Smooth muscle cell (in vitro differentiated cells): Measurements from ENCODE around the gene NEGR1. TPM values are rescaled to one million over a fixed set of nuclear protein-coding genes. Genes with fewer than 3 reads are reported as not detected.

ENCODE experiments used
- DNase-seq: peaks from one replicate; lab custom pipeline; 2025; ENCODE audit not compliant: unreplicated experiment; lab: John Stamatoyannopoulos, UW
- H2AFZ ChIP-seq: fragments of 200-600 bp; sonication (generic); 2 replicates; pipeline ENCODE4 v1.6.0; 2016; ENCODE audit warnings: antibody characterized with exemption, low read depth, mild to moderate bottlenecking
- H3F3A ChIP-seq: fragments of 200-600 bp; sonication (generic); 2 replicates; pipeline ENCODE4 v1.6.0; 2017; ENCODE audit warnings: antibody characterized with exemption, low read depth
- H3K27ac ChIP-seq: fragments of 200-600 bp; sonication (generic); 2 replicates; pipeline ENCODE4 v1.5.1; 2016; ENCODE audit warnings: low read depth, mild to moderate bottlenecking
- H3K27me3 ChIP-seq: fragments of 200-600 bp; sonication (generic); 2 replicates; pipeline ENCODE4 v1.6.1; 2016; ENCODE audit warnings: low read depth, mild to moderate bottlenecking
- H3K36me3 ChIP-seq: fragments of 200-600 bp; sonication (generic); 2 replicates; pipeline ENCODE4 v1.5.1; 2016; ENCODE audit warnings: low read depth
- H3K4me1 ChIP-seq: fragments of 200-600 bp; sonication (generic); 2 replicates; pipeline ENCODE4 v1.5.1; 2016; ENCODE audit warnings: low read depth
- H3K4me2 ChIP-seq: fragments of 200-600 bp; sonication (generic); 2 replicates; pipeline ENCODE4 v1.6.0; 2016; ENCODE audit warnings: mild to moderate bottlenecking
- H3K4me3 ChIP-seq: fragments of 200-600 bp; sonication (generic); 2 replicates; pipeline ENCODE4 v1.5.1; 2016; ENCODE audit warnings: mild to moderate bottlenecking
- H3K79me2 ChIP-seq: fragments of 200-600 bp; sonication (generic); 2 replicates; pipeline ENCODE4 v1.6.0; 2016; ENCODE audit warnings: low read depth, mild to moderate bottlenecking
- H3K9ac ChIP-seq: fragments of 200-600 bp; sonication (generic); 2 replicates; pipeline ENCODE4 v1.6.0; 2016; ENCODE audit warnings: low read depth
- H3K9me3 ChIP-seq: fragments of 200-600 bp; sonication (generic); replicated peaks from 2 replicates; pipeline ENCODE4 v1.5.1; 2016; ENCODE audit warnings: low read depth
- H4K20me1 ChIP-seq: fragments of 200-600 bp; sonication (generic); 2 replicates; pipeline ENCODE4 v1.6.0; 2016; ENCODE audit warnings: low read depth
- CTCF ChIP-seq: fragments of 200-600 bp; sonication (generic); IDR thresholded peaks from 2 replicates; pipeline ENCODE4 v1.5.1; 2017; ENCODE audit warnings: borderline replicate concordance, mild to moderate bottlenecking, antibody characterized with exemption; ENCODE audit not compliant: insufficient read depth, poor library complexity, severe bottlenecking
- WGBS: methylation state at CpG from one replicate; pipeline ENCODE4 v1.1.7; 2016; ENCODE audit warnings: low lambda C conversion rate; 5-methylcytosine and 5-hydroxymethylcytosine counted together
- polyA plus RNA-seq: library from polyadenylated mRNA; unstranded; fragments of >200 nt; fragmentation: Nextera tagmentation; extraction: Ambion mirVana; gene quantifications from 2 replicates; pipeline ENCODE4 v1.2.1, GENCODE V29; 2016
- total RNA-seq: library from RNA; depleted of rRNA; stranded (reverse); fragments of >200 nt; gene quantifications from 2 replicates; pipeline ENCODE4 v1.2.3, GENCODE V29; 2014

NEGR1 gene
- total and polyA plus RNA-seq, 2 experiments from 2014 or later, result 0.02 to 0.09 TPM

DNA sequence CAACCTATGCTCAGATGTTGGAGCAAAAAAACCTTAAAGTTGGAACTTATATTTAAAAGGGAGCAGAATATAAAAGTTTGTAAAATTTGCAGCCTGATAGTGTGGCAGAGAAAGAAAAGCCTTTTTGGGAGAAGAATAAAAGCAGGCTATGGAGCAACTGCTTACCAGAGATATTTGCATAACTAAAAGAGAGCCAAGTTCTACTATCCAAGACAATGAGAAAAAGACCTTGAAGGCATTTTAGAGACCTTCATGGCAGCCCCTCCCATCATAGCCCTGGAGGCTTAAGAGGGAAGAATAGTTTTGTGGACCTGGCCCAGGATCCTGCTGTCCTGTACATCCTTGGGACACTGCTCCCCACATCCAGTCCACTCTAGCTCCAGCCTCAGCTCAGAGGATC is 889.0 kb downstream of the NEGR1 start:
- peaks cover 4% of the 10 kb centered on the region for H3K9me3 ChIP-seq
- H3K4me1 ChIP-seq, result no peaks in the 10 kb centered on the region
- H4K20me1 ChIP-seq, result no peaks in the 10 kb centered on the region
- no peaks in the 10 kb centered on the region for H3K79me2 ChIP-seq
- no peaks in the 10 kb centered on the region for H3F3A ChIP-seq
- no peaks in the 10 kb centered on the region for H3K27me3 ChIP-seq
- H3K4me2 ChIP-seq, result no peak overlapping the region
- no peak overlapping the region for H3K4me3 ChIP-seq
- H3K9ac ChIP-seq, result no peak overlapping the region
- H3K27ac ChIP-seq, result no peak overlapping the region
- H2AFZ ChIP-seq, result no peak overlapping the region
- no peak for TF ChIP-seq CTCF
- no peaks in the 10 kb centered on the region for H3K36me3 ChIP-seq
- no peak for DNase-seq

DNA sequence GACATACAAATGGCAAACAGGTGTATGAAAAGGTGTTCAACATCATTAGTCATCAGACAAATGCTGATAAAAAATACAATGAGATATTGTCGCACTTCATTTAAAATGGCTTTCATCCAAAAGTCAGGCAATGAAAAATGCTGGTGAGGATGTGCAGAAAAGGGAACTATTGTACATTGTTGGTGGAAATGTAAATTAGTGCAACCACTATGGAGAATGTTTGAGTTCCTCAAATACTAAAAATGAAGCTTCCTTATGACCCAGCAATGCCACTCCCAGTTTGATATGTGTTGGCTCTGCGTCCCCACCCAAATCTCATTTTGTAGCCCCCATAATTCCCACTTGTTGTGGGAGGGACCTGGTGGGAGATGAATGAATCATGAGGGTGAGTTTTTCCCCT is 891.8 kb downstream of the NEGR1 start:
- no peak for TF ChIP-seq CTCF
- no peaks in the 10 kb centered on the region for H3K27me3 ChIP-seq
- no peak overlapping the region for H3K27ac ChIP-seq
- H3F3A ChIP-seq, result no peaks in the 10 kb centered on the region
- H3K4me3 ChIP-seq, result no peak overlapping the region
- H3K79me2 ChIP-seq, result no peaks in the 10 kb centered on the region
- H3K36me3 ChIP-seq, result no peaks in the 10 kb centered on the region
- H3K4me2 ChIP-seq, result no peak overlapping the region
- H3K9me3 ChIP-seq, result peaks cover 4% of the 10 kb centered on the region
- no peak overlapping the region for H2AFZ ChIP-seq
- DNase-seq, result no peak
- no peaks in the 10 kb centered on the region for H3K4me1 ChIP-seq
- no peak overlapping the region for H3K9ac ChIP-seq
- no peaks in the 10 kb centered on the region for H4K20me1 ChIP-seq
- WGBS, result 91% methylated on average over 2 of the region's 2 CpGs

GRCh38 chr1:71377886-71378285 is 904.5 kb downstream of the NEGR1 start:
- 93% methylated on average over 3 of the region's 3 CpGs for WGBS
- no peak for TF ChIP-seq CTCF
- H3K4me2 ChIP-seq, result no peak overlapping the region

DNA sequence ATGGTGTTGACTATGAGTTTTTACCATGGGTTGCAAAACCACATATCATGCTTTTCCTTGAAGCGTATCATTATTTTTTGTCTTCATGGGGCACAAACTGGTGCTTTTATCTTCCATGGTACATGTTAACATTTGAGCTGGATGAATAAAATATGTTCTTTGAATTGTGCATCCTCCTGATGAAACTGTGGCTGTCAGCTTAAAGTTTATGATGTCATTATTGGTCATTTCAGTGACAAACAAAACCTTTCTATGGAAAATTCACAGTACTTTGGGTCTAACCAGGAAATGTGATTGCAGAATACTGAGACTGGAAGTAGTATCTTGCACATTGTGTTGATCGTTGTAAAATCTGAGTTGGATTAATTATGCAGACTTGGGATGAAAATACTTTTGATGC is 909.8 kb downstream of the NEGR1 start:
- Histone ChIP-seq H3F3A (no peaks in the 10 kb centered on the region), H3K36me3 (no peaks in the 10 kb centered on the region), H2AFZ (no peak overlapping the region), H3K9me3 (no peaks in the 10 kb centered on the region), H3K4me2 (no peak overlapping the region), H3K27ac (no peak overlapping the region), H3K4me1 (no peaks in the 10 kb centered on the region), H3K27me3 (no peaks in the 10 kb centered on the region), H3K79me2 (no peaks in the 10 kb centered on the region), H4K20me1 (no peaks in the 10 kb centered on the region), H3K4me3 (no peak overlapping the region), H3K9ac (no peak overlapping the region)
- no peak for TF ChIP-seq CTCF
- DNase-seq, result no peak
- WGBS, result 88% methylated on average over 2 of the region's 2 CpGs

More at GRCh38 chr1:71377886-71378285, 904.5 kb downstream of the NEGR1 start:
- no peak overlapping the region for H3K9ac ChIP-seq
- no peak for DNase-seq
- no peak overlapping the region for H3K4me3 ChIP-seq
- no peaks in the 10 kb centered on the region for H3K27me3 ChIP-seq
- H4K20me1 ChIP-seq, result no peaks in the 10 kb centered on the region
- H3K36me3 ChIP-seq, result no peaks in the 10 kb centered on the region
- H3K79me2 ChIP-seq, result no peaks in the 10 kb centered on the region
- H3K4me1 ChIP-seq, result no peaks in the 10 kb centered on the region
- no peak overlapping the region for H3K27ac ChIP-seq
- H2AFZ ChIP-seq, result no peak overlapping the region
- no peaks in the 10 kb centered on the region for H3K9me3 ChIP-seq
- no peaks in the 10 kb centered on the region for H3F3A ChIP-seq
